ENCODE results near the gene SLC6A6.

DNA sequence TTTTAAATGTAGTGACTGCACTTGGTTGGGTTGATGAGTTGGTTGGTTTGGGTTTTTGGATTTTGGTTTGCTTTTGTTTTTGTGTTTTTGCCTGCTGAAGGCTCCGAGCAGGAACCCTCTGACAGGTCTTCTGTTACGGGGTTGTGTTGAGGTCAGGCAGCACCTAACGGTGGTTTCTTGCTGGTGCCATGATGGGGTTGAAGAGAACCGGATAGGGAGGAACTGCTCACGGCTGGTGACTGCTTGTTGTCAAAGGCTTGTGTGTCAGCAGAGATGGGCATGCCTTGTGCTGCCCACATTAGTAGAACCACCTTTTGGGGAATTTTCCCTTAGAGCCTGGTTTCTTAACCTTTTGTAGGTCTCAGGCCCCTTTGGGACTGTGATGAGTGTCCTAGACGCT, 42.0 kb downstream of the SLC6A6 start:
- TF ChIP-seq, protein P1, sequence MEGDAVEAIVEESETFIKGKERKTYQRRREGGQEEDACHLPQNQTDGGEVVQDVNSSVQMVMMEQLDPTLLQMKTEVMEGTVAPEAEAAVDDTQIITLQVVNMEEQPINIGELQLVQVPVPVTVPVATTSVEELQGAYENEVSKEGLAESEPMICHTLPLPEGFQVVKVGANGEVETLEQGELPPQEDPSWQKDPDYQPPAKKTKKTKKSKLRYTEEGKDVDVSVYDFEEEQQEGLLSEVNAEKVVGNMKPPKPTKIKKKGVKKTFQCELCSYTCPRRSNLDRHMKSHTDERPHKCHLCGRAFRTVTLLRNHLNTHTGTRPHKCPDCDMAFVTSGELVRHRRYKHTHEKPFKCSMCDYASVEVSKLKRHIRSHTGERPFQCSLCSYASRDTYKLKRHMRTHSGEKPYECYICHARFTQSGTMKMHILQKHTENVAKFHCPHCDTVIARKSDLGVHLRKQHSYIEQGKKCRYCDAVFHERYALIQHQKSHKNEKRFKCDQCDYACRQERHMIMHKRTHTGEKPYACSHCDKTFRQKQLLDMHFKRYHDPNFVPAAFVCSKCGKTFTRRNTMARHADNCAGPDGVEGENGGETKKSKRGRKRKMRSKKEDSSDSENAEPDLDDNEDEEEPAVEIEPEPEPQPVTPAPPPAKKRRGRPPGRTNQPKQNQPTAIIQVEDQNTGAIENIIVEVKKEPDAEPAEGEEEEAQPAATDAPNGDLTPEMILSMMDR (IDR thresholded peaks at IDR 0.05) = no peak
- TF ChIP-seq POLR2A (IDR thresholded peaks at IDR 0.05; ENCODE audit: low read depth) = no peak
